Vagina (tissue), 2 donors: ENCODE measurements around the gene SYCP2. TPM values are rescaled to one million over a fixed set of nuclear protein-coding genes. Genes with fewer than 3 reads are reported as not detected.

ENCODE experiments used
- DNase-seq, 2 donors: peaks; one replicate each; pipeline ENCODE4 v3.0.0-alpha.2; 2017; ENCODE audit errors: extremely low spot score in 2 of 2
- H3K27ac ChIP-seq: fragments of 200-600 bp; sonication (generic); one replicate; pipeline ENCODE4 v1.5.1; 2019
- H3K27me3 ChIP-seq: fragments of 200-600 bp; sonication (generic); one replicate; pipeline ENCODE4 v1.5.1; 2019
- H3K36me3 ChIP-seq, 2 donors: fragments of 200-600 bp; sonication (generic); one replicate each; pipeline ENCODE4 v1.5.1; 2017 to 2019
- H3K4me1 ChIP-seq: fragments of 200-600 bp; sonication (generic); one replicate; pipeline ENCODE4 v1.5.1; 2019
- H3K4me3 ChIP-seq, 2 donors: fragments of 200-600 bp; sonication (generic); 1 replicate in 1 of 2; 2 replicates in 1 of 2; pipeline ENCODE4 v1.5.1; 2016 to 2019
- H3K9me3 ChIP-seq: fragments of 200-600 bp; sonication (generic); one replicate; pipeline ENCODE4 v1.5.1; 2019
- CTCF ChIP-seq, 3 experiments: fragments of 450-650 bp in 2 of 3; fragments of 200-600 bp in 1 of 3; sonication (generic) in 1 of 3; IDR thresholded peaks; one replicate each; pipeline ENCODE4 v1.5.1; 2017 to 2019; ENCODE audit warnings: antibody characterized with exemption in 3 of 3, mild to moderate bottlenecking in 2 of 3, moderate library complexity in 2 of 3
- POLR2A ChIP-seq, 2 donors: fragments of 450-650 bp; IDR thresholded peaks; one replicate each; pipeline ENCODE4 v1.6.1; 2017; ENCODE audit warnings: antibody characterized with exemption in 2 of 2, mild to moderate bottlenecking in 2 of 2, moderate library complexity in 2 of 2
- POLR2AphosphoS5 ChIP-seq, 2 donors: sonication (generic); formaldehyde crosslinking; IDR thresholded peaks; one replicate each; pipeline ENCODE4 v1.9.0; 2017; ENCODE audit warnings: antibody characterized with exemption in 2 of 2, mild to moderate bottlenecking in 2 of 2, low read depth in 1 of 2; ENCODE audit not compliant: insufficient read depth in 1 of 2
- intact Hi-C: fragments of 100-400 bp; cut with DNase I; formaldehyde crosslinking; loops from one replicate; pipeline ENCODE4 v1.15.1; 2023
- total RNA-seq: library from RNA; depleted of rRNA; stranded (reverse); fragments of >200 nt; gene quantifications from one replicate; pipeline ENCODE4 v1.2.3, GENCODE V29; 2016

Gene SYCP2
- total RNA-seq, 1 donor from 2014 or later, result 3.2 TPM

GRCh38 chr20:59871096-59871495 is 62.3 kb downstream of the SYCP2 start:
- no peak overlapping the region for H3K27ac ChIP-seq
- H3K4me3 ChIP-seq, result no peak overlapping the region
- DNase-seq, result no peak
- TF ChIP-seq POLR2A (IDR thresholded peaks at IDR 0.05) (no peak), POLR2AphosphoS5 (IDR thresholded peaks at IDR 0.05; ENCODE audit: insufficient read depth in 1 of 2, low read depth in 1 of 2) (no peak), CTCF (IDR thresholded peaks at IDR 0.05) (no peak)
- no peaks in the 10 kb centered on the region for H3K36me3 ChIP-seq
- H3K9me3 ChIP-seq, result no peaks in the 10 kb centered on the region
- no peaks in the 10 kb centered on the region for H3K4me1 ChIP-seq
- H3K27me3 ChIP-seq, result no peaks in the 10 kb centered on the region
- intact Hi-C loops, result no loop called here

- TF ChIP-seq POLR2AphosphoS5 (IDR thresholded peaks at IDR 0.05; ENCODE audit: insufficient read depth in 1 of 2, low read depth in 1 of 2) (no peak), POLR2A (IDR thresholded peaks at IDR 0.05) (no peak), CTCF (IDR thresholded peaks at IDR 0.05) (no peak)
- H3K27ac ChIP-seq, result no peak overlapping the region
- DNase-seq, result no peak
- H3K4me3 ChIP-seq, result no peak overlapping the region
- no peaks in the 10 kb centered on the region for H3K9me3 ChIP-seq
- no peaks in the 10 kb centered on the region for H3K4me1 ChIP-seq
- intact Hi-C loops, result no loop called here
- no peaks in the 10 kb centered on the region for H3K27me3 ChIP-seq
- H3K36me3 ChIP-seq, result no peaks in the 10 kb centered on the region
Observed at GRCh38 chr20:59866338-59866737, 67.1 kb downstream of the SYCP2 start.

GRCh38 chr20:59864726-59865125 is 68.7 kb downstream of the SYCP2 start:
- TF ChIP-seq POLR2AphosphoS5 (IDR thresholded peaks at IDR 0.05; ENCODE audit: insufficient read depth in 1 of 2, low read depth in 1 of 2) (no peak), POLR2A (IDR thresholded peaks at IDR 0.05) (no peak), CTCF (IDR thresholded peaks at IDR 0.05) (no peak)
- H3K36me3 ChIP-seq, result no peaks in the 10 kb centered on the region
- intact Hi-C loops, result no loop called here

GRCh38 chr20:59863058-59863457 is 70.4 kb downstream of the SYCP2 start:
- Histone ChIP-seq H3K9me3 (no peaks in the 10 kb centered on the region), H3K27ac (no peak overlapping the region), H3K4me3 (no peak overlapping the region), H3K4me1 (no peaks in the 10 kb centered on the region), H3K36me3 (no peaks in the 10 kb centered on the region), H3K27me3 (no peaks in the 10 kb centered on the region)
- intact Hi-C loops, result no loop called here
- TF ChIP-seq CTCF (IDR thresholded peaks at IDR 0.05) (no peak), POLR2AphosphoS5 (IDR thresholded peaks at IDR 0.05; ENCODE audit: insufficient read depth in 1 of 2, low read depth in 1 of 2) (no peak), POLR2A (IDR thresholded peaks at IDR 0.05) (no peak)
- DNase-seq, result no peak

More at GRCh38 chr20:59864726-59865125, 68.7 kb downstream of the SYCP2 start:
- no peak overlapping the region for H3K4me3 ChIP-seq
- no peaks in the 10 kb centered on the region for H3K9me3 ChIP-seq
- no peak overlapping the region for H3K27ac ChIP-seq
- DNase-seq, result no peak
- H3K4me1 ChIP-seq, result no peaks in the 10 kb centered on the region
- H3K27me3 ChIP-seq, result no peaks in the 10 kb centered on the region

GRCh38 chr20:59861401-59861800 is 72.0 kb downstream of the SYCP2 start:
- no peak for TF ChIP-seq POLR2AphosphoS5 (IDR thresholded peaks at IDR 0.05; ENCODE audit: insufficient read depth in 1 of 2, low read depth in 1 of 2)
- no peak for TF ChIP-seq CTCF (IDR thresholded peaks at IDR 0.05)
- TF ChIP-seq POLR2A (IDR thresholded peaks at IDR 0.05), result no peak
- no peaks in the 10 kb centered on the region for H3K9me3 ChIP-seq
- intact Hi-C loops, result no loop called here
- no peak overlapping the region for H3K27ac ChIP-seq
- DNase-seq, result no peak
- no peak overlapping the region for H3K4me3 ChIP-seq
- H3K27me3 ChIP-seq, result no peaks in the 10 kb centered on the region
- H3K36me3 ChIP-seq, result no peaks in the 10 kb centered on the region
- no peaks in the 10 kb centered on the region for H3K4me1 ChIP-seq
